B cell (primary cell): ENCODE results near the gene RBKS. TPM values are rescaled to one million over a fixed set of nuclear protein-coding genes. Genes with fewer than 3 reads are reported as not detected.

Source experiments
- ATAC-seq: fragments of 200-7000 bp; cut with Tn5 transposase; one replicate; pipeline ENCODE4 v1.10.0; 2021; ENCODE audit warnings: low read depth, mild to moderate bottlenecking, moderate number of reproducible peaks, moderate library complexity
- CTCF ChIA-PET: fragments of 350-600 bp; sonication (Branson Sonifier 250); formaldehyde crosslinking; loops from one replicate; lab custom pipeline; 2021; ENCODE audit warnings: antibody characterized with exemption, inconsistent platforms; lab: Charles Lee
- POLR2A ChIA-PET: fragments of 350-600 bp; sonication (Branson Sonifier 250); formaldehyde crosslinking; loops from one replicate; lab custom pipeline; 2021; ENCODE audit warnings: antibody characterized with exemption; lab: Charles Lee
- DNase-seq: peaks from one replicate; pipeline ENCODE4 v3.0.0; 2013
- H2AFZ ChIP-seq: 2 replicates; pipeline ENCODE4 v1.6.1; 2012; ENCODE audit warnings: mild to moderate bottlenecking, low read depth, low read length; ENCODE audit not compliant: insufficient read depth, poor library complexity, severe bottlenecking
- H3K27ac ChIP-seq, 2 donors: 1 replicate in 1 of 2; 2 replicates in 1 of 2; pipeline ENCODE4 v1.5.1; 2012 to 2013; ENCODE audit warnings: low read length in 2 of 2, mild to moderate bottlenecking in 2 of 2, moderate library complexity in 1 of 2
- H3K27me3 ChIP-seq, 4 experiments: fragments of 200-600 bp in 1 of 4; sonication (generic) in 1 of 4; replicated peaks in 1 of 4; 1 replicate in 2 of 4; 2 replicates in 2 of 4; pipeline versions ENCODE4 v1.6.1 to v1.7.0; 2013 to 2016; ENCODE audit warnings: low read length in 3 of 4, mild to moderate bottlenecking in 2 of 4, mixed read lengths in 1 of 4, moderate library complexity in 1 of 4; ENCODE audit not compliant: insufficient read depth in 4 of 4, control insufficient read depth in 3 of 4; ENCODE audit errors: control extremely low read depth in 1 of 4
- H3K36me3 ChIP-seq, 2 experiments: replicated peaks in 1 of 2; 1 replicate in 1 of 2; 2 replicates in 1 of 2; pipeline versions ENCODE4 v1.6.1 to v1.7.1; 2013; ENCODE audit warnings: low read length in 1 of 2; ENCODE audit not compliant: insufficient read depth in 2 of 2, control insufficient read depth in 1 of 2; ENCODE audit errors: control extremely low read depth in 1 of 2, extremely low read depth in 1 of 2
- H3K4me1 ChIP-seq, 2 donors: fragments of 200-600 bp in 1 of 2; sonication (generic) in 1 of 2; 1 replicate in 1 of 2; 2 replicates in 1 of 2; pipeline versions ENCODE4 v1.5.1 to v1.6.1; 2013 to 2017; ENCODE audit warnings: low read length in 2 of 2; ENCODE audit not compliant: control insufficient read depth in 2 of 2, insufficient read depth in 2 of 2
- H3K4me2 ChIP-seq: replicated peaks from 2 replicates; pipeline ENCODE3; 2012; ENCODE audit warnings: mild to moderate bottlenecking, low read depth, low read length; ENCODE audit not compliant: poor library complexity, severe bottlenecking
- H3K4me3 ChIP-seq, 5 experiments: fragments of 200-600 bp in 1 of 5; sonication (generic) in 1 of 5; 1 replicate in 3 of 5; 2 replicates in 2 of 5; pipeline versions ENCODE4 v1.5.1 to v1.7.0; 2011 to 2016; ENCODE audit warnings: low read length in 4 of 5, mild to moderate bottlenecking in 4 of 5, low read depth in 2 of 5, control low read depth in 1 of 5, moderate library complexity in 1 of 5; ENCODE audit not compliant: insufficient read depth in 1 of 5; ENCODE audit errors: control extremely low read depth in 1 of 5, extremely low read depth in 1 of 5
- H3K79me2 ChIP-seq: fragments of 200-600 bp; sonication (generic); one replicate; pipeline ENCODE4 v1.6.0; 2016; ENCODE audit warnings: low read length; ENCODE audit not compliant: control insufficient read depth, insufficient read depth
- H3K9ac ChIP-seq: fragments of 200-600 bp; sonication (generic); 2 replicates; pipeline ENCODE4 v1.6.1; 2017; ENCODE audit warnings: mild to moderate bottlenecking, low read length, moderate library complexity
- H3K9me3 ChIP-seq, 3 donors: one replicate each; pipeline versions ENCODE4 v1.6.1 to v1.7.1; 2013; ENCODE audit warnings: low read length in 2 of 3; ENCODE audit not compliant: control insufficient read depth in 2 of 3, insufficient read depth in 1 of 3; ENCODE audit errors: control extremely low read depth in 1 of 3
- H4K20me1 ChIP-seq: 2 replicates; pipeline ENCODE4 v1.6.0; 2012; ENCODE audit warnings: mild to moderate bottlenecking, low read length; ENCODE audit not compliant: insufficient read depth, control insufficient read depth, poor library complexity, severe bottlenecking
- H3K27ac Mint-ChIP-seq: one replicate; pipeline ENCODE4 v1.8.0; 2021; ENCODE audit warnings: mixed read lengths
- H3K27me3 Mint-ChIP-seq: one replicate; pipeline ENCODE4 v1.8.0; 2021; ENCODE audit warnings: mixed read lengths
- H3K4me1 Mint-ChIP-seq: one replicate; pipeline ENCODE4 v1.8.0; 2021; ENCODE audit warnings: mixed read lengths
- H3K4me3 Mint-ChIP-seq: one replicate; pipeline ENCODE4 v1.8.0; 2021; ENCODE audit warnings: mixed read lengths
- H3K9me3 Mint-ChIP-seq: one replicate; pipeline ENCODE4 v1.8.0; 2022; ENCODE audit warnings: mixed read lengths; ENCODE audit not compliant: insufficient read depth
- EZH2 ChIP-seq: IDR thresholded peaks from 2 replicates; pipeline ENCODE4 v1.6.1; 2012; ENCODE audit warnings: borderline replicate concordance, low read depth, mild to moderate bottlenecking, moderate library complexity, low read length; ENCODE audit not compliant: insufficient read depth, poor library complexity, severe bottlenecking
- WGBS: methylation state at CpG from one replicate; pipeline ENCODE4 v1.1.5; 2013; ENCODE audit warnings: missing lambda C conversion rate; ENCODE audit not compliant: insufficient coverage; 5-methylcytosine and 5-hydroxymethylcytosine counted together
- intact Hi-C: fragments of 100-400 bp; cut with micrococcal nuclease; formaldehyde crosslinking; loops from one replicate; pipeline ENCODE4 v1.10.0; 2022
- polyA plus RNA-seq: library from polyadenylated mRNA; depleted of rRNA; stranded (reverse); fragments of >200 nt; gene quantifications from 2 replicates; pipeline ENCODE4 v1.2.3, GENCODE V29; 2012
- total RNA-seq, 2 donors: library from RNA; stranded (reverse); fragments of 120-200 nt in 1 of 2; gene quantifications; 1 replicate in 1 of 2; 2 replicates in 1 of 2; pipeline versions ENCODE4 v1.2.3 to v1.2.4, GENCODE V29; 2013 to 2022
- TF ChIP-seq, protein P1 (sequence below): fragments of 200-600 bp; IDR thresholded peaks from one replicate; pipeline ENCODE4 v1.8.0; 2022; ENCODE audit warnings: antibody characterized with exemption, mild to moderate bottlenecking

The RBKS gene
- total and polyA plus RNA-seq, 2 donors (not counting 1 experiment from before 2014, with no cell fraction given) = 6.4 to 9.2 TPM

DNA sequence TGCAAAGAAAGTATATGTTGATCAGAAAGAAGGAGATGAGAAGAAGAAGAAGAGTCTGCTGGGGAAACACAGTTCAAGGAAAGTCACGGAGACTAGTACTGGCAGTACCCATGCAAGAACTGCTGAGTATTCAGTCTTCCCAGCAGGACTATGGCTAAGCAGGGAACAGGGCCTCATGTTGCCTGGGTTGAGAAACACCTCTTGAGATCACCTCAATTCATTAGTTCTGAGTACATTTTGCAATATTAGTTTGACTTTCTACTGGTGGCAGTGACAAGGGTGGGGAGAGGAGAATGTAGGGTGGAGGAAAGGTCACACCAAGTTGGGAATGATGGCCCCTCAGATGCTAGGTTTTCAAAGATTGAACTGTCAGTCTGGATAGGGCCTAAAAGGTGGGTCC lies 68.1 kb downstream of the RBKS start:
- Histone ChIP-seq H3K36me3 (no peaks in the 10 kb centered on the region), H4K20me1 (no peaks in the 10 kb centered on the region), H3K9ac (no peak overlapping the region), H3K4me2 (no peak overlapping the region), H3K4me1 (no peaks in the 10 kb centered on the region), H3K27ac (no peak overlapping the region), H2AFZ (no peak overlapping the region), H3K9me3 (peaks cover 0 to 5% (median 4%) of the 10 kb centered on the region in 3 donors), H3K4me3 (no peak overlapping the region), H3K79me2 (no peaks in the 10 kb centered on the region), H3K27me3 (no peaks in the 10 kb centered on the region)
- no peak overlapping the region for H3K27ac Mint-ChIP-seq
- ChIA-PET POLR2A (no interaction called here), CTCF (no interaction called here)
- DNase-seq (no peak), ATAC-seq (no peak)
- intact Hi-C loops = no loop called here
- TF ChIP-seq EZH2 = no peak
- TF ChIP-seq, protein P1, sequence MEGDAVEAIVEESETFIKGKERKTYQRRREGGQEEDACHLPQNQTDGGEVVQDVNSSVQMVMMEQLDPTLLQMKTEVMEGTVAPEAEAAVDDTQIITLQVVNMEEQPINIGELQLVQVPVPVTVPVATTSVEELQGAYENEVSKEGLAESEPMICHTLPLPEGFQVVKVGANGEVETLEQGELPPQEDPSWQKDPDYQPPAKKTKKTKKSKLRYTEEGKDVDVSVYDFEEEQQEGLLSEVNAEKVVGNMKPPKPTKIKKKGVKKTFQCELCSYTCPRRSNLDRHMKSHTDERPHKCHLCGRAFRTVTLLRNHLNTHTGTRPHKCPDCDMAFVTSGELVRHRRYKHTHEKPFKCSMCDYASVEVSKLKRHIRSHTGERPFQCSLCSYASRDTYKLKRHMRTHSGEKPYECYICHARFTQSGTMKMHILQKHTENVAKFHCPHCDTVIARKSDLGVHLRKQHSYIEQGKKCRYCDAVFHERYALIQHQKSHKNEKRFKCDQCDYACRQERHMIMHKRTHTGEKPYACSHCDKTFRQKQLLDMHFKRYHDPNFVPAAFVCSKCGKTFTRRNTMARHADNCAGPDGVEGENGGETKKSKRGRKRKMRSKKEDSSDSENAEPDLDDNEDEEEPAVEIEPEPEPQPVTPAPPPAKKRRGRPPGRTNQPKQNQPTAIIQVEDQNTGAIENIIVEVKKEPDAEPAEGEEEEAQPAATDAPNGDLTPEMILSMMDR = no peak
- no peaks in the 10 kb centered on the region for H3K4me1 Mint-ChIP-seq
- peaks cover 5% of the 10 kb centered on the region for H3K9me3 Mint-ChIP-seq
- 100% methylated on average over 1 of the region's 1 CpG for WGBS
- no peak overlapping the region for H3K4me3 Mint-ChIP-seq
- no peaks in the 10 kb centered on the region for H3K27me3 Mint-ChIP-seq

DNA sequence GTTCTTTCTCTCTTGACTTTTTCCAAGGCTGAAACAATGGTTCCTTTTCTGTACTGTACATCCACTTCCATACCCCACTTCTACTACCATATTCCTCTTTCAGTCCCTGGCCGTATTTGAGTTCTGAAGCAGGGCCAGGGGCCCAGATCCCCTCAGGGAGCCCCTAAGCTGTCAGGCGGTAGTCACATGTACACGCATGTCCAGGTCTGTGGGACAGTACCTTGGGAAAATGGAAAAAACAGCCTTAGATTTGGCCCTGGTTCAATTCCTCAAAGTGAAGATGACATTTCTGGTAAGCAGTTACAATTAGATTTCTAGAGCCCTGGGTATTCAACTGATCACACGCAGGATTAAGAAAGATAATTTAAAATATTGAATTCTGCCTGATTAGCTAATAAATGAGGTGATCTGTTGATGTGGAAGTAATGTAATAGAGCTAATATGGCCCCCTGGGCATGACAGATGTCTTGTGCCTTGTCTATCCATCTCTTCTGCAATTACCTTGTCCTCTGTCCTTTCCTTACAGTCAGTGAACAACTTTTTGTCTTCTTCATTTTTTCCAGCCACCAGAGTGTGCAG lies 74.2 kb downstream of the RBKS start:
- H3K4me2 ChIP-seq = no peak overlapping the region
- no peaks in the 10 kb centered on the region for H3K9me3 ChIP-seq
- ATAC-seq (no peak), DNase-seq (no peak)
- H3K27me3 Mint-ChIP-seq = no peaks in the 10 kb centered on the region
- ChIA-PET CTCF (interaction anchor here (0.5 kb wide), 1 partner anchor 26 kb away, joined by 4 read pairs; no protein-coding TSS in a partner anchor), POLR2A (no interaction called here)
- H3K9ac ChIP-seq = no peak overlapping the region
- no peaks in the 10 kb centered on the region for H4K20me1 ChIP-seq
- no peak overlapping the region for H3K27ac Mint-ChIP-seq
- no peak for TF ChIP-seq EZH2
- TF ChIP-seq, protein P1 = no peak
- no peaks in the 10 kb centered on the region for H3K27me3 ChIP-seq
- intact Hi-C loops = no loop called here
- no peak overlapping the region for H3K27ac ChIP-seq
- H3K79me2 ChIP-seq = no peaks in the 10 kb centered on the region
- H3K4me1 Mint-ChIP-seq = no peaks in the 10 kb centered on the region
- H3K36me3 ChIP-seq = no peaks in the 10 kb centered on the region
- H3K4me3 ChIP-seq = no peak overlapping the region
- H3K4me3 Mint-ChIP-seq = no peak overlapping the region
- H2AFZ ChIP-seq = no peak overlapping the region
- 93% methylated on average over 4 of the region's 4 CpGs for WGBS
- no peaks in the 10 kb centered on the region for H3K9me3 Mint-ChIP-seq
- H3K4me1 ChIP-seq = no peaks in the 10 kb centered on the region
